ENCODE data around the gene MOB3A.

MOB3A gene

GRCh38 chr19:2123682-2124387 is 27.7 kb upstream of the MOB3A start:
- DNase-seq (ENCODE audit: low read depth, low spot score), result no peak

- no peak for DNase-seq (ENCODE audit: low read depth, low spot score)
Measured at GRCh38 chr19:2122982-2123381, 26.9 kb upstream of the MOB3A start.

GRCh38 chr19:2122251-2122650 is 26.1 kb upstream of the MOB3A start:
- DNase-seq (ENCODE audit: low read depth, low spot score), result no peak

GRCh38 chr19:2121416-2122051 is 25.4 kb upstream of the MOB3A start:
- DNase-seq (ENCODE audit: low read depth, low spot score), result no peak

GRCh38 chr19:2120821-2121220 is 24.7 kb upstream of the MOB3A start:
- no peak for DNase-seq (ENCODE audit: low read depth, low spot score)

- no peak for DNase-seq (ENCODE audit: low read depth, low spot score)
Measured at GRCh38 chr19:2119921-2120785, 24.0 kb upstream of the MOB3A start.

- DNase-seq (ENCODE audit: low read depth, low spot score), result no peak
Measured at GRCh38 chr19:2118438-2118837, 22.3 kb upstream of the MOB3A start.

GRCh38 chr19:2117215-2117960 is 21.3 kb upstream of the MOB3A start:
- no peak for DNase-seq (ENCODE audit: low read depth, low spot score)

- DNase-seq (ENCODE audit: low read depth, low spot score), result no peak
Measured at GRCh38 chr19:2116507-2116906, 20.4 kb upstream of the MOB3A start.

- no peak for DNase-seq (ENCODE audit: low read depth, low spot score)
Measured at GRCh38 chr19:2115911-2116426, 19.8 kb upstream of the MOB3A start.

GRCh38 chr19:2115324-2115723 is 19.2 kb upstream of the MOB3A start:
- DNase-seq (ENCODE audit: low read depth, low spot score), result no peak

- DNase-seq (ENCODE audit: low read depth, low spot score), result no peak
Measured at GRCh38 chr19:2114821-2115220, 18.7 kb upstream of the MOB3A start.

GRCh38 chr19:2114218-2114617 is 18.1 kb upstream of the MOB3A start:
- DNase-seq (ENCODE audit: low read depth, low spot score), result no peak

- DNase-seq (ENCODE audit: low read depth, low spot score), result no peak
Measured at GRCh38 chr19:2113439-2114211, 17.5 kb upstream of the MOB3A start.

- no peak for DNase-seq (ENCODE audit: low read depth, low spot score)
Measured at GRCh38 chr19:2112516-2113320, 16.6 kb upstream of the MOB3A start.

- DNase-seq (ENCODE audit: low read depth, low spot score), result no peak
Measured at GRCh38 chr19:2111886-2112285, 15.8 kb upstream of the MOB3A start.

- no peak for DNase-seq (ENCODE audit: low read depth, low spot score)
Measured at GRCh38 chr19:2111425-2111824, 15.3 kb upstream of the MOB3A start.

- no peak for DNase-seq (ENCODE audit: low read depth, low spot score)
Measured at GRCh38 chr19:2110822-2111221, 14.7 kb upstream of the MOB3A start.

GRCh38 chr19:2109046-2109864 is 13.1 kb upstream of the MOB3A start:
- DNase-seq (ENCODE audit: low read depth, low spot score), result no peak

Measured in activated naive CD8-positive, alpha-beta T cell treated with anti-CD3 and anti-CD28 coated beads, Interleukin-2, amount 50 U/mL, for 16 hours (primary cell).